Activated CD4-positive, alpha-beta T cell treated with anti-CD3 and anti-CD28 coated beads, Interleukin-10, Interleukin-2, amounts not matched to agents 100 ng/mL and 50 ng/mL, durations not matched to agents 16 hours and 8 hours (primary cell): ENCODE measurements around the gene POLN.
"Not testable (repeated sequence)": the region's sequence is repeated elsewhere in the genome, so short reads cannot be mapped to it uniquely, and the experiment has no call there.

Experiments used
- DNase-seq: peaks from one replicate; pipeline ENCODE4 v3.0.0-alpha.2; 2020

Gene POLN

GRCh38 chr4:2250357-2251072 is 8.6 kb upstream of the POLN start:
- DNase-seq, result no peak

GRCh38 chr4:2249526-2250356 is 7.8 kb upstream of the POLN start:
- no peak for DNase-seq

- DNase-seq, result no peak
These were observed 6.9 kb upstream of the POLN start for GRCh38 chr4:2248821-2249261.

- DNase-seq, result no peak
These were observed 6.3 kb upstream of the POLN start for GRCh38 chr4:2248044-2248780.

GRCh38 chr4:2247128-2248043 is 5.5 kb upstream of the POLN start:
- DNase-seq, result no peak

- DNase-seq, result no peak
These were observed 4.6 kb upstream of the POLN start for GRCh38 chr4:2246384-2247127.

GRCh38 chr4:2245787-2246275 is 3.9 kb upstream of the POLN start:
- DNase-seq, result no peak

GRCh38 chr4:2245057-2245786 is 3.3 kb upstream of the POLN start:
- no peak for DNase-seq

- peak; percentile 27 for DNase-seq
These were observed 1.9 kb upstream of the POLN start for GRCh38 chr4:2243681-2244380.

- peak; percentile 28 for DNase-seq
These were observed 918 bp downstream of the POLN start for GRCh38 chr4:2241003-2241402.

- no peak for DNase-seq
These were observed 4.8 kb downstream of the POLN start for GRCh38 chr4:2236944-2237666.

GRCh38 chr4:2231082-2231481 is 10.8 kb downstream of the POLN start:
- no peak for DNase-seq

- no peak for DNase-seq
These were observed 15.7 kb downstream of the POLN start for GRCh38 chr4:2226261-2226660.

- DNase-seq, result no peak
These were observed 19.1 kb downstream of the POLN start for GRCh38 chr4:2222838-2223237.

GRCh38 chr4:2221378-2221777 is 20.5 kb downstream of the POLN start:
- not testable (repeated sequence) for DNase-seq

GRCh38 chr4:2220016-2220630 is 21.8 kb downstream of the POLN start:
- peak; percentile 80 for DNase-seq

GRCh38 chr4:2219233-2219760 is 22.6 kb downstream of the POLN start:
- no peak for DNase-seq

- DNase-seq, result no peak
These were observed 23.5 kb downstream of the POLN start for GRCh38 chr4:2218436-2218835.

- DNase-seq, result no peak
These were observed 24.2 kb downstream of the POLN start for GRCh38 chr4:2217726-2218125.
